Liver (tissue), 3 donors: ENCODE results near the gene EML4.

Experiments
- JUND ChIP-seq, 2 donors: IDR thresholded peaks; 2 replicates each; pipeline ENCODE4 v1.6.1; 2016; ENCODE audit warnings: antibody characterized with exemption in 2 of 2
- NR2F2 ChIP-seq: IDR thresholded peaks from 2 replicates; pipeline ENCODE4 v1.6.1; 2016; ENCODE audit warnings: antibody characterized with exemption
- SP1 ChIP-seq: IDR thresholded peaks from 2 replicates; pipeline ENCODE4 v1.6.1; 2018; ENCODE audit warnings: antibody characterized with exemption, mild to moderate bottlenecking
- TAF1 ChIP-seq: conservative IDR thresholded peaks from 2 replicates; pipeline ENCODE4 v1.6.1; 2016; ENCODE audit warnings: antibody characterized with exemption, mild to moderate bottlenecking
- YY1 ChIP-seq: IDR thresholded peaks from 2 replicates; pipeline ENCODE4 v1.6.1; 2016; ENCODE audit warnings: antibody characterized with exemption, mild to moderate bottlenecking
- TF ChIP-seq, protein P1 (sequence below): fragments of 150-350 bp; IDR thresholded peaks from 2 replicates; pipeline ENCODE4 v1.5.1; 2017; ENCODE audit warnings: improper control_type of control experiment, low read depth, low read length; ENCODE audit not compliant: missing input control
- TF ChIP-seq, protein P2 (sequence below): IDR thresholded peaks from 2 replicates; pipeline ENCODE4 v1.6.1; 2016; ENCODE audit warnings: antibody characterized with exemption
- TF ChIP-seq, protein P3 (sequence below): IDR thresholded peaks from 2 replicates; pipeline ENCODE4 v1.6.1; 2016; ENCODE audit warnings: antibody characterized with exemption, mild to moderate bottlenecking
- TF ChIP-seq, protein P4 (sequence below): IDR thresholded peaks from 2 replicates; pipeline ENCODE4 v1.6.1; 2016; ENCODE audit warnings: antibody characterized with exemption
- donor health status: healthy.
- donor health status: healthy.

GRCh38 chr2:42135381-42136312, 33.5 kb upstream of the EML4 start:
- TF ChIP-seq, protein P1, sequence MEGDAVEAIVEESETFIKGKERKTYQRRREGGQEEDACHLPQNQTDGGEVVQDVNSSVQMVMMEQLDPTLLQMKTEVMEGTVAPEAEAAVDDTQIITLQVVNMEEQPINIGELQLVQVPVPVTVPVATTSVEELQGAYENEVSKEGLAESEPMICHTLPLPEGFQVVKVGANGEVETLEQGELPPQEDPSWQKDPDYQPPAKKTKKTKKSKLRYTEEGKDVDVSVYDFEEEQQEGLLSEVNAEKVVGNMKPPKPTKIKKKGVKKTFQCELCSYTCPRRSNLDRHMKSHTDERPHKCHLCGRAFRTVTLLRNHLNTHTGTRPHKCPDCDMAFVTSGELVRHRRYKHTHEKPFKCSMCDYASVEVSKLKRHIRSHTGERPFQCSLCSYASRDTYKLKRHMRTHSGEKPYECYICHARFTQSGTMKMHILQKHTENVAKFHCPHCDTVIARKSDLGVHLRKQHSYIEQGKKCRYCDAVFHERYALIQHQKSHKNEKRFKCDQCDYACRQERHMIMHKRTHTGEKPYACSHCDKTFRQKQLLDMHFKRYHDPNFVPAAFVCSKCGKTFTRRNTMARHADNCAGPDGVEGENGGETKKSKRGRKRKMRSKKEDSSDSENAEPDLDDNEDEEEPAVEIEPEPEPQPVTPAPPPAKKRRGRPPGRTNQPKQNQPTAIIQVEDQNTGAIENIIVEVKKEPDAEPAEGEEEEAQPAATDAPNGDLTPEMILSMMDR, result no peak
- TF ChIP-seq JUND (IDR thresholded peaks at IDR 0.05), result no peak
- TF ChIP-seq, protein P2, sequence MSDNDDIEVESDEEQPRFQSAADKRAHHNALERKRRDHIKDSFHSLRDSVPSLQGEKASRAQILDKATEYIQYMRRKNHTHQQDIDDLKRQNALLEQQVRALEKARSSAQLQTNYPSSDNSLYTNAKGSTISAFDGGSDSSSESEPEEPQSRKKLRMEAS, result no peak
- TF ChIP-seq, protein P3, sequence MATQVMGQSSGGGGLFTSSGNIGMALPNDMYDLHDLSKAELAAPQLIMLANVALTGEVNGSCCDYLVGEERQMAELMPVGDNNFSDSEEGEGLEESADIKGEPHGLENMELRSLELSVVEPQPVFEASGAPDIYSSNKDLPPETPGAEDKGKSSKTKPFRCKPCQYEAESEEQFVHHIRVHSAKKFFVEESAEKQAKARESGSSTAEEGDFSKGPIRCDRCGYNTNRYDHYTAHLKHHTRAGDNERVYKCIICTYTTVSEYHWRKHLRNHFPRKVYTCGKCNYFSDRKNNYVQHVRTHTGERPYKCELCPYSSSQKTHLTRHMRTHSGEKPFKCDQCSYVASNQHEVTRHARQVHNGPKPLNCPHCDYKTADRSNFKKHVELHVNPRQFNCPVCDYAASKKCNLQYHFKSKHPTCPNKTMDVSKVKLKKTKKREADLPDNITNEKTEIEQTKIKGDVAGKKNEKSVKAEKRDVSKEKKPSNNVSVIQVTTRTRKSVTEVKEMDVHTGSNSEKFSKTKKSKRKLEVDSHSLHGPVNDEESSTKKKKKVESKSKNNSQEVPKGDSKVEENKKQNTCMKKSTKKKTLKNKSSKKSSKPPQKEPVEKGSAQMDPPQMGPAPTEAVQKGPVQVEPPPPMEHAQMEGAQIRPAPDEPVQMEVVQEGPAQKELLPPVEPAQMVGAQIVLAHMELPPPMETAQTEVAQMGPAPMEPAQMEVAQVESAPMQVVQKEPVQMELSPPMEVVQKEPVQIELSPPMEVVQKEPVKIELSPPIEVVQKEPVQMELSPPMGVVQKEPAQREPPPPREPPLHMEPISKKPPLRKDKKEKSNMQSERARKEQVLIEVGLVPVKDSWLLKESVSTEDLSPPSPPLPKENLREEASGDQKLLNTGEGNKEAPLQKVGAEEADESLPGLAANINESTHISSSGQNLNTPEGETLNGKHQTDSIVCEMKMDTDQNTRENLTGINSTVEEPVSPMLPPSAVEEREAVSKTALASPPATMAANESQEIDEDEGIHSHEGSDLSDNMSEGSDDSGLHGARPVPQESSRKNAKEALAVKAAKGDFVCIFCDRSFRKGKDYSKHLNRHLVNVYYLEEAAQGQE, result no peak
- TF ChIP-seq SP1, result no peak
- TF ChIP-seq, protein P4, sequence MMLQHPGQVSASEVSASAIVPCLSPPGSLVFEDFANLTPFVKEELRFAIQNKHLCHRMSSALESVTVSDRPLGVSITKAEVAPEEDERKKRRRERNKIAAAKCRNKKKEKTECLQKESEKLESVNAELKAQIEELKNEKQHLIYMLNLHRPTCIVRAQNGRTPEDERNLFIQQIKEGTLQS, result no peak
- TF ChIP-seq YY1, result no peak
- TF ChIP-seq TAF1, result no peak
- TF ChIP-seq NR2F2, result no peak
